Calu3 (cell line): Measurements from ENCODE around the gene UBAC1. TPM values are rescaled to one million over a fixed set of nuclear protein-coding genes. Genes with fewer than 3 reads are reported as not detected.

Experiments used
- BruUV-seq: library from RNA; stranded (reverse); fragments of 400-500 nt; replicated peaks from 2 replicates; lab custom pipeline; 2021; lab: Mats Ljungman, UMichigan
- CTCF ChIA-PET: fragments of 300-600 bp; sonication (Branson Sonifier 250); formaldehyde crosslinking; loops from one replicate; lab custom pipeline; 2022; ENCODE audit warnings: antibody characterized with exemption; lab: Charles Lee
- DNase-seq: peaks from one replicate; pipeline ENCODE4 v3.0.0; 2022
- H3K27ac Mint-ChIP-seq: one replicate; pipeline ENCODE4 v1.8.0; 2022; ENCODE audit warnings: mixed read lengths; ENCODE audit not compliant: unreplicated experiment
- H3K27me3 Mint-ChIP-seq: one replicate; pipeline ENCODE4 v1.8.0; 2022; ENCODE audit warnings: mixed read lengths; ENCODE audit not compliant: unreplicated experiment
- H3K36me3 Mint-ChIP-seq: one replicate; pipeline ENCODE4 v1.8.0; 2022; ENCODE audit warnings: mild to moderate bottlenecking, moderate library complexity, mixed read lengths; ENCODE audit not compliant: insufficient read depth, unreplicated experiment
- H3K4me1 Mint-ChIP-seq: one replicate; pipeline ENCODE4 v1.8.0; 2022; ENCODE audit warnings: mild to moderate bottlenecking, low read depth, mixed read lengths; ENCODE audit not compliant: unreplicated experiment
- H3K4me3 Mint-ChIP-seq: one replicate; pipeline ENCODE4 v1.8.0; 2022; ENCODE audit warnings: mild to moderate bottlenecking, low read depth, moderate library complexity, mixed read lengths; ENCODE audit not compliant: unreplicated experiment
- H3K9me3 Mint-ChIP-seq: one replicate; pipeline ENCODE4 v1.8.0; 2022; ENCODE audit warnings: low read depth, mixed read lengths; ENCODE audit not compliant: unreplicated experiment
- CTCF ChIP-seq: fragments of 200-600 bp; IDR thresholded peaks from one replicate; pipeline ENCODE4 v1.8.0; 2022; ENCODE audit warnings: antibody characterized with exemption; ENCODE audit not compliant: unreplicated experiment
- intact Hi-C: fragments of 100-400 bp; cut with micrococcal nuclease; formaldehyde crosslinking; loops from one replicate; pipeline ENCODE4 v1.10.0; 2022; ENCODE audit not compliant: unreplicated experiment
- total RNA-seq: library from RNA; stranded (reverse); gene quantifications from 2 replicates; pipeline ENCODE4 v1.2.3, GENCODE V29; 2022

The UBAC1 gene
- total RNA-seq, 1 experiment from 2014 or later = 19.5 TPM

GRCh38 chr9:135888126-135888765, 72.9 kb downstream of the UBAC1 start:
- H3K27me3 Mint-ChIP-seq = no peaks in the 10 kb centered on the region
- no TSS peak for BruUV-seq
- CTCF ChIA-PET = no interaction called here
- peaks cover 3% of the 10 kb centered on the region for H3K36me3 Mint-ChIP-seq
- H3K4me3 Mint-ChIP-seq = no peak overlapping the region
- H3K27ac Mint-ChIP-seq = no peak overlapping the region
- intact Hi-C loops = no loop called here
- TF ChIP-seq CTCF = no peak
- no peak for DNase-seq
- no peaks in the 10 kb centered on the region for H3K9me3 Mint-ChIP-seq
- H3K4me1 Mint-ChIP-seq = peaks cover 63% of the 10 kb centered on the region

- intact Hi-C loops = no loop called here
- CTCF ChIA-PET = no interaction called here
- no TSS peak for BruUV-seq
- DNase-seq = no peak
- Mint-ChIP-seq H3K4me1 (peaks cover 69% of the 10 kb centered on the region), H3K9me3 (no peaks in the 10 kb centered on the region), H3K36me3 (peaks cover 3% of the 10 kb centered on the region), H3K27ac (no peak overlapping the region), H3K27me3 (no peaks in the 10 kb centered on the region), H3K4me3 (no peak overlapping the region)
- TF ChIP-seq CTCF = no peak
Measured at GRCh38 chr9:135887585-135888050, 73.6 kb downstream of the UBAC1 start.

GRCh38 chr9:135887021-135887507, 74.1 kb downstream of the UBAC1 start:
- BruUV-seq = no TSS peak
- no peak overlapping the region for H3K27ac Mint-ChIP-seq
- H3K27me3 Mint-ChIP-seq = no peaks in the 10 kb centered on the region
- H3K9me3 Mint-ChIP-seq = no peaks in the 10 kb centered on the region
- intact Hi-C loops = no loop called here
- no peak for DNase-seq
- no peak overlapping the region for H3K4me3 Mint-ChIP-seq
- peaks cover 69% of the 10 kb centered on the region for H3K4me1 Mint-ChIP-seq
- CTCF ChIA-PET = no interaction called here
- no peak for TF ChIP-seq CTCF
- peaks cover 2% of the 10 kb centered on the region for H3K36me3 Mint-ChIP-seq

- no peaks in the 10 kb centered on the region for H3K27me3 Mint-ChIP-seq
- H3K36me3 Mint-ChIP-seq = no peaks in the 10 kb centered on the region
- no peak for TF ChIP-seq CTCF
- no peak overlapping the region for H3K4me3 Mint-ChIP-seq
- intact Hi-C loops = no loop called here
- peaks cover 62% of the 10 kb centered on the region for H3K4me1 Mint-ChIP-seq
- H3K27ac Mint-ChIP-seq = no peak overlapping the region
- no peaks in the 10 kb centered on the region for H3K9me3 Mint-ChIP-seq
- DNase-seq = no peak
- CTCF ChIA-PET = no interaction called here
- BruUV-seq = no TSS peak
Measured at GRCh38 chr9:135886147-135886981, 74.8 kb downstream of the UBAC1 start.
